Coronary artery (tissue), 2 donors: Measurements from ENCODE around the gene KIAA0513.

Experiments
- DNase-seq: peaks from one replicate; pipeline ENCODE4 v3.0.0-alpha.2; 2017; ENCODE audit warnings: low spot score
- H3K27ac ChIP-seq, 2 donors: fragments of 200-600 bp; sonication (generic); one replicate each; pipeline ENCODE4 v1.5.1; 2016 to 2019
- H3K4me3 ChIP-seq: fragments of 200-600 bp; sonication (generic); 2 replicates; pipeline ENCODE4 v1.5.1; 2016; ENCODE audit warnings: mild to moderate bottlenecking, moderate library complexity
- TF ChIP-seq, protein P1 (sequence below): fragments of 200-600 bp; sonication (generic); IDR thresholded peaks from one replicate; pipeline ENCODE4 v1.5.1; 2019; ENCODE audit warnings: antibody characterized with exemption

The KIAA0513 gene

DNA sequence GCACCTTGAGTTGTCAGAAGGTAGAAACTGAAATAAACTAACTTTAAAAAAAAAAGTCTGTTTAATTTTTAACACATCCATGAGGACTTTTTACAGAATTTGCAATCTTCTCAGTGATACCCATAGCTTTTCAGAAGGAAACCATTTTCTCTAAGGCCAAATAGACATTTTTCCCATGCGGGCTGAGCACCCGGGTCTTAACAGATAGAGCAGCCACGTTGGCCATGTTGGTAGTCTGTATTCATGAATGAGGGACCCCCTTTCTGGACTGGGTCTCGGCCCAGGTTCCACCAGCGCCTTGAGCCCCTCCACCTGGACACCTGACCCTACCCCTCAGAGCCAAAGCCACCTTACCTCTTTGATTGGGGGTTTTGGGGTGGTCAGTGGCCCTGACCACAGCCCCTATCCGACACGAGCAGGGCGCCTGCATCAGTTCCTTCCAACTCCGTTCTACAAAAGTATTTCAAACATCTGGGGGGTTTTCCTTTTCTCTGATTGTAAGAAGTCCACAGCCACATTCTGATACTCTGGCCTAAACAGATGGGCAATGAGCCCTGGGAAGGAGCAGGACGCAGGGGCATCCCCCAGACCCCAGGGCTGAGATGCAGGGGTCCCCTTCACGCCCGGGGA is 66.7 kb downstream of the KIAA0513 start:
- DNase-seq: no peak
- TF ChIP-seq, protein P1, sequence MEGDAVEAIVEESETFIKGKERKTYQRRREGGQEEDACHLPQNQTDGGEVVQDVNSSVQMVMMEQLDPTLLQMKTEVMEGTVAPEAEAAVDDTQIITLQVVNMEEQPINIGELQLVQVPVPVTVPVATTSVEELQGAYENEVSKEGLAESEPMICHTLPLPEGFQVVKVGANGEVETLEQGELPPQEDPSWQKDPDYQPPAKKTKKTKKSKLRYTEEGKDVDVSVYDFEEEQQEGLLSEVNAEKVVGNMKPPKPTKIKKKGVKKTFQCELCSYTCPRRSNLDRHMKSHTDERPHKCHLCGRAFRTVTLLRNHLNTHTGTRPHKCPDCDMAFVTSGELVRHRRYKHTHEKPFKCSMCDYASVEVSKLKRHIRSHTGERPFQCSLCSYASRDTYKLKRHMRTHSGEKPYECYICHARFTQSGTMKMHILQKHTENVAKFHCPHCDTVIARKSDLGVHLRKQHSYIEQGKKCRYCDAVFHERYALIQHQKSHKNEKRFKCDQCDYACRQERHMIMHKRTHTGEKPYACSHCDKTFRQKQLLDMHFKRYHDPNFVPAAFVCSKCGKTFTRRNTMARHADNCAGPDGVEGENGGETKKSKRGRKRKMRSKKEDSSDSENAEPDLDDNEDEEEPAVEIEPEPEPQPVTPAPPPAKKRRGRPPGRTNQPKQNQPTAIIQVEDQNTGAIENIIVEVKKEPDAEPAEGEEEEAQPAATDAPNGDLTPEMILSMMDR: no peak
- Histone ChIP-seq H3K27ac (no peak overlapping the region), H3K4me3 (no peak overlapping the region)

GRCh38 chr16:85094812-85095211 is 67.2 kb downstream of the KIAA0513 start:
- TF ChIP-seq, protein P1: no peak
- no peak for DNase-seq

GRCh38 chr16:85096921-85097320 is 69.3 kb downstream of the KIAA0513 start:
- no peak overlapping the region for H3K27ac ChIP-seq
- H3K4me3 ChIP-seq: no peak overlapping the region
- no peak for DNase-seq
- TF ChIP-seq, protein P1: no peak

More at GRCh38 chr16:85094812-85095211, 67.2 kb downstream of the KIAA0513 start:
- H3K4me3 ChIP-seq: no peak overlapping the region
- no peak overlapping the region for H3K27ac ChIP-seq

- Histone ChIP-seq H3K27ac (no peak overlapping the region), H3K4me3 (no peak overlapping the region)
- TF ChIP-seq, protein P1: no peak
- DNase-seq: no peak
Measured at GRCh38 chr16:85098565-85098964, 71.0 kb downstream of the KIAA0513 start.

GRCh38 chr16:85100265-85100664 is 72.7 kb downstream of the KIAA0513 start:
- Histone ChIP-seq H3K27ac (no peak overlapping the region), H3K4me3 (no peak overlapping the region)
- TF ChIP-seq, protein P1: no peak
- no peak for DNase-seq

GRCh38 chr16:85101956-85102630 is 74.5 kb downstream of the KIAA0513 start:
- H3K4me3 ChIP-seq: no peak overlapping the region
- DNase-seq: no peak
- no peak overlapping the region for H3K27ac ChIP-seq
- TF ChIP-seq, protein P1: no peak
